Measurements from ENCODE around the gene ZG16B.

Gene ZG16B

DNA sequence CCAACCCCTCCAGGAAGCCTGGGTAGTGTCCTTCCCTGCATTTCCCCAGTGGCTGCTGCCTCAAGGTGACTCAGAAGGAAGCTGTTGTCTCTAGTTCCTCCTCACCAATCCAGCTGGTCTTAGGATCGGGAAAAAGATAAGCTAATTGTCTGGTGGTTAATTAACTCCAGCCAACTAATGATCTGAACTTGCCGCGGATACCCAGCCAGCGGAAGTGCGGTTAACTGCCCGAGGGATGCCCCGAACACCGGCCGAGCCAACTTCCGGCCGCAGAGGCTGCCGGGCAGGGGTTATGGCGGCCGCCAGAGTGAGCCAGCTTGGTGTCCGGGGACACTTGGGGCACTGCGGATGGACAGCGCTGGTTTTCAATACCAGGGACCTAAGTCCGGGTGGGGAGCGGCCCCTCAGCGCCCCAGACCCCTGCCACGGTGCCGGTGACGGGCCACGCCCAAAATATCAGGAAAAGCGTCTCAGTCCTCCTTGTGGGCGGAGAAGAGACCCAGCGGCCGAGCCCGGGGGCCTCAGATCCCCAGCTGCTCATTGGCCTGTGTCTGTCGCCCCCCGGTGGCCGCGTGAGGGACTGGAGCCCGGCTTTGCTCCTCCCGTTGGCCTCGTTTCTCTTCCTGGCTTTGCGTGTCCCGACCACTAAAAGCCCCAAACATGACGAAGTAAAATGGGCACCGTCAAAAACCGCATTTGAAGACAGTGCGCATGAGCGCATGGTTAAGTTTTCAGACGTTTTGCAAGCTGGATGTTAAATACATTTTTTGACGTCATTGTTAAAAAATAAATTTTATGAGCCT, 38.1 kb downstream of the ZG16B start (continued):
- TF ChIP-seq, protein P1, sequence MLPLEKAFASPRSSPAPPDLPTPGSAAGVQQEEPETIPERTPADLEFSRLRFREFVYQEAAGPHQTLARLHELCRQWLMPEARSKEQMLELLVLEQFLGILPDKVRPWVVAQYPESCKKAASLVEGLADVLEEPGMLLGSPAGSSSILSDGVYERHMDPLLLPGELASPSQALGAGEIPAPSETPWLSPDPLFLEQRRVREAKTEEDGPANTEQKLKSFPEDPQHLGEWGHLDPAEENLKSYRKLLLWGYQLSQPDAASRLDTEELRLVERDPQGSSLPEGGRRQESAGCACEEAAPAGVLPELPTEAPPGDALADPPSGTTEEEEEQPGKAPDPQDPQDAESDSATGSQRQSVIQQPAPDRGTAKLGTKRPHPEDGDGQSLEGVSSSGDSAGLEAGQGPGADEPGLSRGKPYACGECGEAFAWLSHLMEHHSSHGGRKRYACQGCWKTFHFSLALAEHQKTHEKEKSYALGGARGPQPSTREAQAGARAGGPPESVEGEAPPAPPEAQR (tag by site-specific recombination; IDR thresholded peaks at IDR 0.05) = no peak
- TF ChIP-seq YY2 (tag by site-specific recombination; IDR thresholded peaks at IDR 0.05) = peak; percentile 98
- TF ChIP-seq ZNF514 (tag by site-specific recombination; IDR thresholded peaks at IDR 0.05) = no peak
- peak; percentile 95 for TF ChIP-seq ZXDB (tag by site-specific recombination; IDR thresholded peaks at IDR 0.05)
- no peak for TF ChIP-seq ZNF23 (tag by site-specific recombination; IDR thresholded peaks at IDR 0.05; ENCODE audit: borderline replicate concordance)
- TF ChIP-seq, protein P2, sequence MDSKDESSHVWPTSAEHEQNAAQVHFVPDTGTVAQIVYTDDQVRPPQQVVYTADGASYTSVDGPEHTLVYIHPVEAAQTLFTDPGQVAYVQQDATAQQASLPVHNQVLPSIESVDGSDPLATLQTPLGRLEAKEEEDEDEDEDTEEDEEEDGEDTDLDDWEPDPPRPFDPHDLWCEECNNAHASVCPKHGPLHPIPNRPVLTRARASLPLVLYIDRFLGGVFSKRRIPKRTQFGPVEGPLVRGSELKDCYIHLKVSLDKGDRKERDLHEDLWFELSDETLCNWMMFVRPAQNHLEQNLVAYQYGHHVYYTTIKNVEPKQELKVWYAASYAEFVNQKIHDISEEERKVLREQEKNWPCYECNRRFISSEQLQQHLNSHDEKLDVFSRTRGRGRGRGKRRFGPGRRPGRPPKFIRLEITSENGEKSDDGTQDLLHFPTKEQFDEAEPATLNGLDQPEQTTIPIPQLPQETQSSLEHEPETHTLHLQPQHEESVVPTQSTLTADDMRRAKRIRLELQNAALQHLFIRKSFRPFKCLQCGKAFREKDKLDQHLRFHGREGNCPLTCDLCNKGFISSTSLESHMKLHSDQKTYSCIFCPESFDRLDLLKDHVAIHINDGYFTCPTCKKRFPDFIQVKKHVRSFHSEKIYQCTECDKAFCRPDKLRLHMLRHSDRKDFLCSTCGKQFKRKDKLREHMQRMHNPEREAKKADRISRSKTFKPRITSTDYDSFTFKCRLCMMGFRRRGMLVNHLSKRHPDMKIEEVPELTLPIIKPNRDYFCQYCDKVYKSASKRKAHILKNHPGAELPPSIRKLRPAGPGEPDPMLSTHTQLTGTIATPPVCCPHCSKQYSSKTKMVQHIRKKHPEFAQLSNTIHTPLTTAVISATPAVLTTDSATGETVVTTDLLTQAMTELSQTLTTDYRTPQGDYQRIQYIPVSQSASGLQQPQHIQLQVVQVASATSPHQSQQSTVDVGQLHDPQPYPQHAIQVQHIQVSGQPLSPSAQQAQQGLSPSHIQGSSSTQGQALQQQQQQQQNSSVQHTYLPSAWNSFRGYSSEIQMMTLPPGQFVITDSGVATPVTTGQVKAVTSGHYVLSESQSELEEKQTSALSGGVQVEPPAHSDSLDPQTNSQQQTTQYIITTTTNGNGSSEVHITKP (tag by site-specific recombination; IDR thresholded peaks at IDR 0.05) = 0 out of 2 replicates have a peak, but pooled peaks have one; percentile 28
- TF ChIP-seq KLF10 (tag by site-specific recombination; IDR thresholded peaks at IDR 0.05) = peak; percentile 73
- TF ChIP-seq ZBTB1 (tag by site-specific recombination; IDR thresholded peaks at IDR 0.05) = no peak
- no peak for TF ChIP-seq ZNF16 (tag by site-specific recombination; IDR thresholded peaks at IDR 0.05; ENCODE audit: low read depth)
- TF ChIP-seq ZNF561 (tag by site-specific recombination; IDR thresholded peaks at IDR 0.05; ENCODE audit: borderline replicate concordance) = peak; percentile 80; the same call in 1 of the 2 replicates
- no peak for TF ChIP-seq ZNF791 (tag by site-specific recombination; IDR thresholded peaks at IDR 0.05)
- TF ChIP-seq ZNF138 (tag by site-specific recombination; IDR thresholded peaks at IDR 0.05; ENCODE audit: borderline replicate concordance) = no peak
- 0 out of 2 replicates have a peak, but pooled peaks have one; percentile 36 for TF ChIP-seq ZNF184 (tag by site-specific recombination; IDR thresholded peaks at IDR 0.05)
- peak; percentile 68; the same call in 1 of the 2 replicates for TF ChIP-seq ZNF324 (tag by site-specific recombination; IDR thresholded peaks at IDR 0.05)
- TF ChIP-seq RBAK (tag by site-specific recombination; IDR thresholded peaks at IDR 0.05) = no peak
- TF ChIP-seq MZF1 (tag by site-specific recombination; IDR thresholded peaks at IDR 0.05; ENCODE audit: borderline replicate concordance) = peak; percentile 72; the same call in 1 of the 2 replicates
- TF ChIP-seq WT1 (tag by site-specific recombination; IDR thresholded peaks at IDR 0.05) = no peak
- no peak for TF ChIP-seq ZNF558 (tag by site-specific recombination; IDR thresholded peaks at IDR 0.05)
- TF ChIP-seq ZNF837 (tag by site-specific recombination; IDR thresholded peaks at IDR 0.05) = no peak
- no peak for TF ChIP-seq HOXD13 (CRISPR knock-in tag; IDR thresholded peaks at IDR 0.05; ENCODE audit: borderline replicate concordance)
- TF ChIP-seq KLF16 (tag by site-specific recombination; IDR thresholded peaks at IDR 0.05) = peak; percentile 62
- TF ChIP-seq ZNF133 (tag by site-specific recombination; IDR thresholded peaks at IDR 0.05) = no peak
- peak; percentile 74; the same call in 1 of the 2 replicates for TF ChIP-seq ZBTB7A (tag by site-specific recombination; IDR thresholded peaks at IDR 0.05; ENCODE audit: low read depth)
- TF ChIP-seq, protein P3, sequence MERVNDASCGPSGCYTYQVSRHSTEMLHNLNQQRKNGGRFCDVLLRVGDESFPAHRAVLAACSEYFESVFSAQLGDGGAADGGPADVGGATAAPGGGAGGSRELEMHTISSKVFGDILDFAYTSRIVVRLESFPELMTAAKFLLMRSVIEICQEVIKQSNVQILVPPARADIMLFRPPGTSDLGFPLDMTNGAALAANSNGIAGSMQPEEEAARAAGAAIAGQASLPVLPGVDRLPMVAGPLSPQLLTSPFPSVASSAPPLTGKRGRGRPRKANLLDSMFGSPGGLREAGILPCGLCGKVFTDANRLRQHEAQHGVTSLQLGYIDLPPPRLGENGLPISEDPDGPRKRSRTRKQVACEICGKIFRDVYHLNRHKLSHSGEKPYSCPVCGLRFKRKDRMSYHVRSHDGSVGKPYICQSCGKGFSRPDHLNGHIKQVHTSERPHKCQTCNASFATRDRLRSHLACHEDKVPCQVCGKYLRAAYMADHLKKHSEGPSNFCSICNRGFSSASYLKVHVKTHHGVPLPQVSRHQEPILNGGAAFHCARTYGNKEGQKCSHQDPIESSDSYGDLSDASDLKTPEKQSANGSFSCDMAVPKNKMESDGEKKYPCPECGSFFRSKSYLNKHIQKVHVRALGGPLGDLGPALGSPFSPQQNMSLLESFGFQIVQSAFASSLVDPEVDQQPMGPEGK (tag by site-specific recombination; IDR thresholded peaks at IDR 0.05) = peak; percentile 91
- TF ChIP-seq, protein P4, sequence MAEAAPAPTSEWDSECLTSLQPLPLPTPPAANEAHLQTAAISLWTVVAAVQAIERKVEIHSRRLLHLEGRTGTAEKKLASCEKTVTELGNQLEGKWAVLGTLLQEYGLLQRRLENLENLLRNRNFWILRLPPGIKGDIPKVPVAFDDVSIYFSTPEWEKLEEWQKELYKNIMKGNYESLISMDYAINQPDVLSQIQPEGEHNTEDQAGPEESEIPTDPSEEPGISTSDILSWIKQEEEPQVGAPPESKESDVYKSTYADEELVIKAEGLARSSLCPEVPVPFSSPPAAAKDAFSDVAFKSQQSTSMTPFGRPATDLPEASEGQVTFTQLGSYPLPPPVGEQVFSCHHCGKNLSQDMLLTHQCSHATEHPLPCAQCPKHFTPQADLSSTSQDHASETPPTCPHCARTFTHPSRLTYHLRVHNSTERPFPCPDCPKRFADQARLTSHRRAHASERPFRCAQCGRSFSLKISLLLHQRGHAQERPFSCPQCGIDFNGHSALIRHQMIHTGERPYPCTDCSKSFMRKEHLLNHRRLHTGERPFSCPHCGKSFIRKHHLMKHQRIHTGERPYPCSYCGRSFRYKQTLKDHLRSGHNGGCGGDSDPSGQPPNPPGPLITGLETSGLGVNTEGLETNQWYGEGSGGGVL (tag by site-specific recombination; IDR thresholded peaks at IDR 0.05) = 0 out of 2 replicates have a peak, but pooled peaks have one; percentile 21
- TF ChIP-seq TRIM28 (IDR thresholded peaks at IDR 0.05; ENCODE audit: borderline replicate concordance, low read length) = 0 out of 2 replicates have a peak, but pooled peaks have one; percentile 27
- TF ChIP-seq KLF8 (tag by site-specific recombination; IDR thresholded peaks at IDR 0.05) = peak; percentile 80
- TF ChIP-seq, protein P5, sequence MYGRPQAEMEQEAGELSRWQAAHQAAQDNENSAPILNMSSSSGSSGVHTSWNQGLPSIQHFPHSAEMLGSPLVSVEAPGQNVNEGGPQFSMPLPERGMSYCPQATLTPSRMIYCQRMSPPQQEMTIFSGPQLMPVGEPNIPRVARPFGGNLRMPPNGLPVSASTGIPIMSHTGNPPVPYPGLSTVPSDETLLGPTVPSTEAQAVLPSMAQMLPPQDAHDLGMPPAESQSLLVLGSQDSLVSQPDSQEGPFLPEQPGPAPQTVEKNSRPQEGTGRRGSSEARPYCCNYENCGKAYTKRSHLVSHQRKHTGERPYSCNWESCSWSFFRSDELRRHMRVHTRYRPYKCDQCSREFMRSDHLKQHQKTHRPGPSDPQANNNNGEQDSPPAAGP (tag by site-specific recombination; IDR thresholded peaks at IDR 0.05) = peak; percentile 82
- no peak for TF ChIP-seq ZNF701 (tag by site-specific recombination; IDR thresholded peaks at IDR 0.05)
